ENCODE measurements around the gene SLF1.

DNA sequence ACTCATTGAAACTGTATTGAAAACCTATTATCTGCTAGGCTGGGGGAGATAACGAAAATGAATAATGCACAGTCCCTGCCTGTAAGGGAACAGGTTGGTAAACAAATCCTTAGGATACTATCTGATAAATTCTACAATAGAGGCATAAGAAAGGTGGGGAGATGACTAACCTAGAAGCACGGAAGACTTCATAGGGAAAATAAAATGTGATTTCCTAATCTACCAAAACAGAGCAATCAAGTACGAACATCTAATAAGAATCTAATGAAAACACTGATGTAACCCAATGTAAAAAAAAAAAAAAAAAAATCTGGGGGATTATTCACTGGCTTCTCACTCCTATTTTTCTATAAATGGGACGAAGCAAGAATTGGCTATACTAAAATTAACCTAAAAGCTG lies 124.4 kb downstream of the SLF1 start:
- TF ChIP-seq, protein P1, sequence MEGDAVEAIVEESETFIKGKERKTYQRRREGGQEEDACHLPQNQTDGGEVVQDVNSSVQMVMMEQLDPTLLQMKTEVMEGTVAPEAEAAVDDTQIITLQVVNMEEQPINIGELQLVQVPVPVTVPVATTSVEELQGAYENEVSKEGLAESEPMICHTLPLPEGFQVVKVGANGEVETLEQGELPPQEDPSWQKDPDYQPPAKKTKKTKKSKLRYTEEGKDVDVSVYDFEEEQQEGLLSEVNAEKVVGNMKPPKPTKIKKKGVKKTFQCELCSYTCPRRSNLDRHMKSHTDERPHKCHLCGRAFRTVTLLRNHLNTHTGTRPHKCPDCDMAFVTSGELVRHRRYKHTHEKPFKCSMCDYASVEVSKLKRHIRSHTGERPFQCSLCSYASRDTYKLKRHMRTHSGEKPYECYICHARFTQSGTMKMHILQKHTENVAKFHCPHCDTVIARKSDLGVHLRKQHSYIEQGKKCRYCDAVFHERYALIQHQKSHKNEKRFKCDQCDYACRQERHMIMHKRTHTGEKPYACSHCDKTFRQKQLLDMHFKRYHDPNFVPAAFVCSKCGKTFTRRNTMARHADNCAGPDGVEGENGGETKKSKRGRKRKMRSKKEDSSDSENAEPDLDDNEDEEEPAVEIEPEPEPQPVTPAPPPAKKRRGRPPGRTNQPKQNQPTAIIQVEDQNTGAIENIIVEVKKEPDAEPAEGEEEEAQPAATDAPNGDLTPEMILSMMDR (IDR thresholded peaks at IDR 0.05): no peak
- TF ChIP-seq EP300 (IDR thresholded peaks at IDR 0.05; ENCODE audit: low read depth) (no peak), POLR2A (IDR thresholded peaks at IDR 0.05) (no peak)
